Astrocyte of the cerebellum (primary cell): ENCODE results near the gene IARS1.

Experiments used
- DNase-seq: peaks from one replicate; pipeline ENCODE4 v3.0.0-alpha.2; 2011; ENCODE audit warnings: low read depth
- H3K4me3 ChIP-seq: 2 replicates; pipeline ENCODE4 v1.5.1; 2011; ENCODE audit warnings: mild to moderate bottlenecking, low read depth, low read length, moderate library complexity
- in situ Hi-C: cut with HindIII; loops from 2 replicates; pipeline ENCODE4 v1.10.0; 2017; ENCODE audit warnings: low sequenced_read_pairs
- TF ChIP-seq, protein P1 (sequence below): IDR thresholded peaks from 2 replicates; pipeline ENCODE4 v1.5.1; 2012; ENCODE audit warnings: low read length, low read depth, moderate library complexity, mild to moderate bottlenecking; ENCODE audit errors: missing control alignments

Gene IARS1

DNA sequence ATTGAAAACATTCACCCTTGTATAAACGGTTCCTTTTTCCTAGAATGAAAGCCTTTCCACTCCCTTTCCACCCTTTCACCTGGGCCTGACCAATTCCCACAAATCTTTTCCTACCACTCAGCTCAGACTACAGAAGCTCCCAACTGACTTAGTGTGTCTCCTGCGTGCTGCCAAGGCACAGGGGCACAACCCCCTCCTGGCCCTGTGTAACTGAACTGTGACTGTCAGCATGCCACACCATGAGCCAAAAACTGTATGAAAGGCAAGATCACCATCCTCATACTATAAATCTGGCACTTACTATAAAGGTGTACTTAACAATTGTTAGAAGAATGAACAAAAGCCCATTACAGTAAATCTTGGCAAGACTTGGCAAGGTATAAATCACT, 20.1 kb upstream of the IARS1 start:
- no peak overlapping the region for H3K4me3 ChIP-seq
- no peak for DNase-seq
- TF ChIP-seq, protein P1, sequence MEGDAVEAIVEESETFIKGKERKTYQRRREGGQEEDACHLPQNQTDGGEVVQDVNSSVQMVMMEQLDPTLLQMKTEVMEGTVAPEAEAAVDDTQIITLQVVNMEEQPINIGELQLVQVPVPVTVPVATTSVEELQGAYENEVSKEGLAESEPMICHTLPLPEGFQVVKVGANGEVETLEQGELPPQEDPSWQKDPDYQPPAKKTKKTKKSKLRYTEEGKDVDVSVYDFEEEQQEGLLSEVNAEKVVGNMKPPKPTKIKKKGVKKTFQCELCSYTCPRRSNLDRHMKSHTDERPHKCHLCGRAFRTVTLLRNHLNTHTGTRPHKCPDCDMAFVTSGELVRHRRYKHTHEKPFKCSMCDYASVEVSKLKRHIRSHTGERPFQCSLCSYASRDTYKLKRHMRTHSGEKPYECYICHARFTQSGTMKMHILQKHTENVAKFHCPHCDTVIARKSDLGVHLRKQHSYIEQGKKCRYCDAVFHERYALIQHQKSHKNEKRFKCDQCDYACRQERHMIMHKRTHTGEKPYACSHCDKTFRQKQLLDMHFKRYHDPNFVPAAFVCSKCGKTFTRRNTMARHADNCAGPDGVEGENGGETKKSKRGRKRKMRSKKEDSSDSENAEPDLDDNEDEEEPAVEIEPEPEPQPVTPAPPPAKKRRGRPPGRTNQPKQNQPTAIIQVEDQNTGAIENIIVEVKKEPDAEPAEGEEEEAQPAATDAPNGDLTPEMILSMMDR: no peak
- in situ Hi-C loops: no loop called here

DNA sequence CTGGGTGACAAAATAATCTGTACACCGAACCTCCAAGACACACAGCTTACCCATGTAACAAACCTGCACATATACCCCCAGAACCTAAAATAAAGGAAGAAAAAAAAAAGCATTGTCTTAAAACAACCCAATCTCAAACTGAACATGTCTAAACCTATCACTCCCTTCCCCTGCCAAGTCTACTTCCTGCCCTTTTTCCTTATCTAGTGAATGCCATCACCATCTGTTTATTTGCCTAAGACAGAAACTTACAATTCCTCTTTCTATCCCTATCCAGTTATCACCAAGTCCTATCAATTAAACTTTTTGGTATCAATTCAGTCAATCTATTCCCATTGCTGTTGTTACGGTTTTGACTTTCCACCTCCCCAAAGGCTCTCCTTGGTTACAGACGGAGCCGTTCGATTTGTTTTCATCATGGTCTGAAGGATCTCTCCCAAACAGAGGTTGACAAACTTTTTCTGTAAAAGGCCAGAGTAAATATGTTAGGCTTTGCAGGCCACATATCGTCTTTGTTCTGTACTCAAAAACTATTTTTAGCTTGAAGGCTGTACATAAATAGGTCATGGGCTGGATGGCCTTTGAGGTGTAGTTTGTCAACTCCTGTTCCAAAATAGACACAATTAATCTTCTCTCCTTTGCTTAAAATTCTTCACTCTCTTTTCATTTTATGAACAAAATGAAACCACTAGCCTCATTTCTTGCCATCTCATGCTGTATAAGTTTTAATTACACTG, 19.6 kb upstream of the IARS1 start:
- DNase-seq: no peak
- TF ChIP-seq, protein P1: no peak
- in situ Hi-C loops: no loop called here
- no peak overlapping the region for H3K4me3 ChIP-seq

DNA sequence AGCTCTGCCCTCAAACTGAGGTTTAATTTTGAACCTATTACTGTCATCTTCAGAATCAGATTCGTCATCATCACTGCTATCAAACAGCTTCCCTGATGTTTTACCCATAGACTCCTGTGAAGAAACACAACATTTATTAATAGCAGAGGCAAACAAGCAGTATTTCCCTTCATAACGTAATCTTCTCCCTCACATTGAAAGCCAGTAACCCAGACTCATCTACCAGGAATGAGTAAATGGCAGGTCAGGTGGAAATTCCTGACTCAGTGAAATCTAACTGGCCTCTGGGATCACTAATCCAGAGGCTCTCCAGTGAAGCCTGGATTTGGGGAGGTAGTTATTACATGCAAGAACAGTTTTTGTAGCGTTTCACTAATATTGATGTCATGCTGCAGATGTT, 17.1 kb upstream of the IARS1 start:
- DNase-seq: no peak
- TF ChIP-seq, protein P1: no peak
- no peak overlapping the region for H3K4me3 ChIP-seq
- in situ Hi-C loops: no loop called here

DNA sequence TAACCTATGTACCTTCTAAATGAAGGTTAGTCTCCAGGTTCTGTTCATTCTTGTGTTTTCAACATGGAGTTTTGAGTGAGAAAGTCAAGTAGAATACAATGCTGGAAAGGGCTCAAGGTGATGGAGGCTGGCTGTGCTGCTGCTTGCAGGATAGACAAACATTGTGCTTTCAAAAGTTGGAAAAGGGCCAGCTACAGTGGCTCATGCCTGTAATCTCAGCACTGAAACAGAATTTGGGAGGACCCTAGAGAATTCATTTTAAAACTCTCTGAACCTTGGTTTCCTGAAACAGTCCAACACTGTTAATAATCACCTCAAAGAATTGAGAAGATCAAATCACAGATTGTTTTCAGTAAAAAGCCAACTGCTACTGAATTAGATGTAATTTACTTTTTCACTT, 15.4 kb upstream of the IARS1 start:
- no peak for DNase-seq
- H3K4me3 ChIP-seq: no peak overlapping the region
- in situ Hi-C loops: no loop called here
- TF ChIP-seq, protein P1: no peak

DNA sequence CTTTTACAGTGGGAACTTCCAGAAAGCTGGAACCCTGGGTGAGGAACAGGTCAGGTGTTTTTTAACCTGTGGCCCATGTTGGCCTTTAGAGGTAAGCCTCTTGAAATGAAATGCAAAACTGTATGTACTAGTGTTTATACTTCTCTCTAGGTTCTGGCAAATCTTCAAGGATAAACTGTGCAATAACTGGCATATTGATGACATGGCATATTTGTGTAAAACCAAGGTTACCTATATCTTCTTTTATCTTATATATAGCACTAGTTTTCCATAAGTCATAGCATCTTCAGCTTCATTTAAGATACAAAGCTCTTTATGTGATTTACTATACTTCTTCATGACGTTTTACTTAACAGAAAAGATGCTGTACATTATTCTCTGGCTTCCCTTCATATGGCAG, 7.4 kb upstream of the IARS1 start:
- in situ Hi-C loops: no loop called here
- TF ChIP-seq, protein P1: no peak
- DNase-seq: no peak

DNA sequence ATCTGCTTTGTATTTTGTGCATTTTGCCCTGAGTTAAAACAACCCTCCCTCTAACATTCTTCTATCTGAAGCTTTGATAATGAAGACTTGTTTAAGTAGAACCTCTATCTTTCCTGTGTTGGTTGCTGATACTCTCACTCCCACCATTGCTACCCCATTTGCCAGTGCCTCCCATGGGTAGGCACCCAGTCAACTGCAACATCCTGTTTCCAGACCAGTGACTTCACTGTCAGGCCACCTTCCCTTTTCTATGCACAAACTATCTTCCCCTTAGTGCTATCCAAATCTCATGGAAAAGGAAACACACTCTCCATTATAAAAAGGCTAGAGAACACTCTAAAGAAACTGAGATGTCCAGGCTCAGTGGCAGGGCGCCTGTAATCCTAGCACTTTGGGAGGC, 5.6 kb upstream of the IARS1 start:
- no peak overlapping the region for H3K4me3 ChIP-seq
- TF ChIP-seq, protein P1: no peak
- no peak for DNase-seq
- in situ Hi-C loops: no loop called here

More for the DNA sequence above, 7.4 kb upstream of the IARS1 start:
- no peak overlapping the region for H3K4me3 ChIP-seq
